K562 (cell line): Measurements from ENCODE around the gene MTHFR. TPM values are rescaled to one million over a fixed set of nuclear protein-coding genes. Genes with fewer than 3 reads are reported as not detected.
A peak's percentile ranks its signal among the peaks of the same experiment; 100 is the strongest.

ENCODE experiments used
- ATAC-seq: fragments of 200-7000 bp; cut with Tn5 transposase; 3 replicates; pipeline ENCODE4 v1.9.1; 2020; ENCODE audit warnings: moderate library complexity
- BruUV-seq: library from RNA; stranded (reverse); fragments of 400-500 nt; replicated peaks from 2 replicates; lab custom pipeline; 2021; lab: Mats Ljungman, UMichigan
- CTCF ChIA-PET: fragments of 300-600 bp; formaldehyde crosslinking; extraction: SDS; loops from one replicate; lab custom pipeline; 2021; ENCODE audit warnings: low intra/inter-chr PET ratio; lab: Yijun Ruan, JAX
- POLR2A ChIA-PET: fragments of 300-600, 350-650 bp; sonication (Branson Sonifier 250); formaldehyde crosslinking; extraction: SDS; loops from one replicate; lab custom pipeline; 2021; ENCODE audit warnings: antibody characterized with exemption, inconsistent platforms; lab: Yijun Ruan, JAX
- DNase-seq, 4 experiments: peaks; one replicate each; pipeline versions ENCODE4 v3.0.0 to v3.0.0-alpha.2; 2011 to 2018; ENCODE audit warnings: low spot score in 3 of 4, mixed read lengths in 3 of 4; ENCODE audit errors: extremely low read depth in 1 of 4
- FAIRE-seq: peaks from 2 replicates; lab custom pipeline; 2011; peaks lifted over from hg19 to GRCh38; lab: Jason Lieb, UNC
- H2AFZ ChIP-seq: 2 replicates; pipeline ENCODE4 v1.6.0; 2011; ENCODE audit warnings: low read depth, low read length, control low read depth, inconsistent platforms
- H3K27ac ChIP-seq: fragments of 200-600 bp; 3 replicates; pipeline ENCODE4 v1.8.0; 2011; ENCODE audit warnings: low read depth, mild to moderate bottlenecking, control low read depth, inconsistent platforms, low read length, moderate library complexity, mixed read lengths; ENCODE audit errors: extremely low read depth
- H3K27me3 ChIP-seq, 2 experiments: fragments of 300-600 bp in 1 of 2; 2 replicates in 1 of 2; 3 replicates in 1 of 2; pipeline versions ENCODE4 v1.6.0 to v1.8.0; 2011; ENCODE audit warnings: inconsistent platforms in 2 of 2, low read length in 2 of 2, mild to moderate bottlenecking in 1 of 2, mixed read lengths in 1 of 2, moderate library complexity in 1 of 2; ENCODE audit not compliant: control insufficient read depth in 2 of 2, insufficient read depth in 2 of 2
- H3K36me3 ChIP-seq: fragments of 300-600 bp; 3 replicates; pipeline ENCODE4 v1.8.0; 2011; ENCODE audit warnings: mild to moderate bottlenecking, low read length, inconsistent platforms; ENCODE audit not compliant: control insufficient read depth, insufficient read depth
- H3K4me1 ChIP-seq, 2 experiments: fragments of 200-600 bp in 1 of 2; replicated peaks in 1 of 2; 2 replicates in 1 of 2; 3 replicates in 1 of 2; pipeline versions ENCODE4 v1.5.1 to v1.8.0; 2011; ENCODE audit warnings: inconsistent platforms in 2 of 2, low read length in 2 of 2, mild to moderate bottlenecking in 1 of 2, mixed read lengths in 1 of 2, moderate library complexity in 1 of 2; ENCODE audit not compliant: control insufficient read depth in 2 of 2, insufficient read depth in 2 of 2
- H3K4me2 ChIP-seq: 2 replicates; pipeline ENCODE4 v1.6.1; 2011; ENCODE audit warnings: low read length, control low read depth, inconsistent platforms, mixed read lengths; ENCODE audit not compliant: insufficient read depth
- H3K4me3 ChIP-seq: fragments of 200-600 bp; sonication (generic), shearing (Covaris generic); 2 replicates; pipeline ENCODE4 v1.5.1; 2016; ENCODE audit warnings: control low read depth, inconsistent platforms
- H3K79me2 ChIP-seq: fragments of 200-600 bp; 3 replicates; pipeline ENCODE4 v1.8.0; 2011; ENCODE audit warnings: low read length, inconsistent platforms; ENCODE audit not compliant: control insufficient read depth, insufficient read depth
- H3K9ac ChIP-seq, 2 experiments: 2 replicates each; pipeline versions ENCODE4 v1.6.0 to v1.6.1; 2011; ENCODE audit warnings: low read depth in 2 of 2, low read length in 2 of 2, control low read depth in 1 of 2, inconsistent platforms in 1 of 2, mild to moderate bottlenecking in 1 of 2, mixed read lengths in 1 of 2; ENCODE audit not compliant: insufficient read depth in 1 of 2
- H3K9me1 ChIP-seq: one replicate; pipeline ENCODE4 v1.6.0; 2011; ENCODE audit warnings: inconsistent platforms, mild to moderate bottlenecking, low read length, moderate library complexity; ENCODE audit not compliant: control insufficient read depth, insufficient read depth
- H3K9me3 ChIP-seq: replicated peaks from 2 replicates; pipeline ENCODE4 v1.5.1; 2011; ENCODE audit warnings: low read depth, low read length, inconsistent platforms; ENCODE audit not compliant: control insufficient read depth, insufficient read depth
- H4K20me1 ChIP-seq: replicated peaks from 2 replicates; pipeline ENCODE4 v1.6.1; 2011; ENCODE audit warnings: low read length, inconsistent platforms, mixed read lengths; ENCODE audit not compliant: control insufficient read depth, insufficient read depth
- E2F3 ChIP-seq: fragments of 250-450 bp; sonication (Bioruptor Pico); IDR thresholded peaks from 2 replicates; pipeline ENCODE4 v1.4.0; 2020; ENCODE audit warnings: mild to moderate bottlenecking
- MYNN ChIP-seq, 2 experiments: sonication (generic); formaldehyde crosslinking in 1 of 2; IDR thresholded peaks; 2 replicates each; pipeline versions ENCODE4 v1.5.0 to v1.6.1; 2016 to 2020; ENCODE audit warnings: antibody characterized with exemption in 1 of 2, missing genetic modification reagents in 1 of 2
- ZBTB1 ChIP-seq: sonication (generic); formaldehyde crosslinking; IDR thresholded peaks from 2 replicates; pipeline ENCODE4 v1.8.1; 2023; ENCODE audit warnings: missing genetic modification reagents, low read depth, mild to moderate bottlenecking, borderline replicate concordance
- ZBTB17 ChIP-seq: fragments of 450-650 bp; formaldehyde crosslinking; IDR thresholded peaks from 2 replicates; pipeline ENCODE4 v1.4.0; 2020; ENCODE audit warnings: mild to moderate bottlenecking
- ZNF584 ChIP-seq: fragments of 200-800 bp; sonication (Bioruptor generic); IDR thresholded peaks from 2 replicates; pipeline ENCODE4 v1.6.1; 2016; ENCODE audit warnings: low read depth, mild to moderate bottlenecking, missing genetic modification characterization, missing compliant biosample characterization
- WGBS: fragments of 100-300 bp; shearing (Covaris generic); methylation state at CpG from one replicate; pipeline ENCODE4 v1.1.6; 2016; ENCODE audit warnings: low coverage, mixed read lengths; ENCODE audit not compliant: insufficient coverage; ENCODE audit errors: missing lambda C conversion rate; 5-methylcytosine and 5-hydroxymethylcytosine counted together
- in situ Hi-C: fragments of 300-500 bp; cut with MboI; formaldehyde crosslinking; loops from 4 replicates; pipeline ENCODE4 v1.15.0; 2018; ENCODE audit warnings: inconsistent platforms, mixed read lengths
- intact Hi-C: fragments of 100-400 bp; cut with micrococcal nuclease; formaldehyde crosslinking; loops from 2 replicates; pipeline ENCODE4 v1.14.2; 2022
- polyA plus RNA-seq, 8 experiments: library from polyadenylated mRNA; depleted of rRNA in 4 of 8; stranded (reverse) in 5 of 8; unstranded in 3 of 8; fragments of >200 nt; fragmentation: Nextera tagmentation in 2 of 8; fragmentation: Illumina TruSeq in 1 of 8; extraction: Ambion mirVana in 2 of 8; extraction: Trizol in 1 of 8; gene quantifications; 2 replicates each; pipeline versions ENCODE4 v1.2.1 to v1.2.3, GENCODE V29; 2011 to 2014; ENCODE audit warnings: inconsistent platforms in 1 of 8, missing spikeins in 1 of 8
- total RNA-seq, 7 experiments: library from RNA; depleted of rRNA in 6 of 7; stranded (reverse); fragments of >200 nt in 6 of 7; fragmentation: Illumina TruSeq in 2 of 7; extraction: Trizol in 2 of 7; gene quantifications; 2 replicates each; pipeline versions ENCODE4 v1.2.1 to v1.2.3, GENCODE V29; 2011 to 2021; ENCODE audit warnings: low replicate concordance in 1 of 7
- TF ChIP-seq, protein P1 (sequence below): fragments of 250-450 bp; sonication (Bioruptor Pico); IDR thresholded peaks from 2 replicates; pipeline ENCODE4 v1.4.0; 2020
- TF ChIP-seq, protein P2 (sequence below), 3 experiments: fragments of 200-800 bp in 1 of 3; fragments of 250-450 bp in 1 of 3; fragments of 450-650 bp in 1 of 3; sonication (Bioruptor Pico) in 1 of 3; sonication (Bioruptor generic) in 1 of 3; formaldehyde crosslinking in 1 of 3; IDR thresholded peaks; 2 replicates each; pipeline versions ENCODE4 v1.6.1 to v1.8.0; 2016 to 2022; ENCODE audit warnings: mild to moderate bottlenecking in 2 of 3, missing genetic modification characterization in 2 of 3, missing compliant biosample characterization in 1 of 3, moderate library complexity in 1 of 3
- TF ChIP-seq, protein P3 (sequence below): fragments of 450-650 bp; formaldehyde crosslinking; IDR thresholded peaks from 2 replicates; pipeline ENCODE4 v1.4.0; 2020; ENCODE audit warnings: mild to moderate bottlenecking, moderate library complexity

The MTHFR gene
- total and polyA plus RNA-seq, 9 of the 15 experiments (the other 6 are each of a cell fraction or from before 2014, with no cell fraction given) = 5.0 to 104 (median 62.6) TPM

DNA sequence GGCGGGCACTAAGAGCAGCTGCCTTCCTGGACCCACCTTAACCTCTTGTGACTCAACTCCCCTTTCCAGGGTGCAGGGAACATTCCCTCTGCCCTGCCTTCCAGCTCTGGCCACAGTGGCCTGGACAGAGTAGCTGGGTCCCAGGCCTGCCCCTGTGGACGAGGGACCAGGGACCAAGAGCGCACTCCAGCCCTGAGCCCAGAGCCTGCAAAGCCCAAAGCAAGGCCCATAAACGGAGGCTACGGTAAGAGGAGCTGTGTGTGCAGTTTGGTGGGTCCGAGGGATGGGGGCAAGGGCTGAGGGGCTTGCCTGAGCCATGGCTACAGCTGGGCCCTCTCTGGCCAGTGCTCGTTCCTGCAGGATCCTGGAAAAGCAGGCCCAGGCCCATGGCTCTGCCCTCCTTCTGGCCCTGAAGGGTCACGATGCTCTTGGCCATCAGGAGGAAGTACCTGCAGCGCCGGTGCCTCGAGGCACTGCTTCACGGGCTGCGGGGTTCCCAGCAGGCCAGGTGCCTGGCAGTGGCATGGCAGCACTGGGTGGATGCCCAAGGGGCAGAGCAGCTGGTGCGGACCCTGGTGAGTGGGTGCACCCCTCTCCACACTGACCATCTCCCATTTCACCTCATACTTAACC, 17.8 kb downstream of the MTHFR start:
- Histone ChIP-seq H3K9me1 (no peaks in the 10 kb centered on the region), H3K79me2 (peaks cover 9% of the 10 kb centered on the region; the same call in 2 of the 3 replicates), H3K4me2 (peak overlapping the region; percentile 20; the same call in 1 of the 2 replicates), H3K9me3 (no peaks in the 10 kb centered on the region), H3K4me3 (no peak overlapping the region), H3K4me1 (peaks cover 72 to 89% of the 10 kb centered on the region in 2 experiments), H3K27me3 (no peaks in the 10 kb centered on the region), H3K27ac (peak overlapping the region; percentile 80; the same call in 2 of the 3 replicates), H4K20me1 (no peaks in the 10 kb centered on the region), H2AFZ (no peak overlapping the region), H3K36me3 (peaks cover 54% of the 10 kb centered on the region), H3K9ac (peak overlapping the region in 1 of 2 experiments; percentile 74; a peak in 2 of 4 replicates)
- FAIRE-seq (no peak), ATAC-seq (peak; percentile 18), DNase-seq (peak in 1 of 4 experiments; percentile 15)
- WGBS = 75% methylated on average over 14 of the region's 14 CpGs
- BruUV-seq = no TSS peak
- in situ Hi-C loops = no loop called here
- POLR2A ChIA-PET = interaction anchor here (0.6 to 7.6 kb wide), 16 partner anchors 8 to 1748 kb away, joined by 3 to 115 read pairs (median 6); partner anchors contain the start of genes C1orf167, CLCN6 and MTHFR
- CTCF ChIA-PET = no interaction called here
- intact Hi-C loops = no loop called here
- no peak for TF ChIP-seq ZBTB1
- TF ChIP-seq, protein P1, sequence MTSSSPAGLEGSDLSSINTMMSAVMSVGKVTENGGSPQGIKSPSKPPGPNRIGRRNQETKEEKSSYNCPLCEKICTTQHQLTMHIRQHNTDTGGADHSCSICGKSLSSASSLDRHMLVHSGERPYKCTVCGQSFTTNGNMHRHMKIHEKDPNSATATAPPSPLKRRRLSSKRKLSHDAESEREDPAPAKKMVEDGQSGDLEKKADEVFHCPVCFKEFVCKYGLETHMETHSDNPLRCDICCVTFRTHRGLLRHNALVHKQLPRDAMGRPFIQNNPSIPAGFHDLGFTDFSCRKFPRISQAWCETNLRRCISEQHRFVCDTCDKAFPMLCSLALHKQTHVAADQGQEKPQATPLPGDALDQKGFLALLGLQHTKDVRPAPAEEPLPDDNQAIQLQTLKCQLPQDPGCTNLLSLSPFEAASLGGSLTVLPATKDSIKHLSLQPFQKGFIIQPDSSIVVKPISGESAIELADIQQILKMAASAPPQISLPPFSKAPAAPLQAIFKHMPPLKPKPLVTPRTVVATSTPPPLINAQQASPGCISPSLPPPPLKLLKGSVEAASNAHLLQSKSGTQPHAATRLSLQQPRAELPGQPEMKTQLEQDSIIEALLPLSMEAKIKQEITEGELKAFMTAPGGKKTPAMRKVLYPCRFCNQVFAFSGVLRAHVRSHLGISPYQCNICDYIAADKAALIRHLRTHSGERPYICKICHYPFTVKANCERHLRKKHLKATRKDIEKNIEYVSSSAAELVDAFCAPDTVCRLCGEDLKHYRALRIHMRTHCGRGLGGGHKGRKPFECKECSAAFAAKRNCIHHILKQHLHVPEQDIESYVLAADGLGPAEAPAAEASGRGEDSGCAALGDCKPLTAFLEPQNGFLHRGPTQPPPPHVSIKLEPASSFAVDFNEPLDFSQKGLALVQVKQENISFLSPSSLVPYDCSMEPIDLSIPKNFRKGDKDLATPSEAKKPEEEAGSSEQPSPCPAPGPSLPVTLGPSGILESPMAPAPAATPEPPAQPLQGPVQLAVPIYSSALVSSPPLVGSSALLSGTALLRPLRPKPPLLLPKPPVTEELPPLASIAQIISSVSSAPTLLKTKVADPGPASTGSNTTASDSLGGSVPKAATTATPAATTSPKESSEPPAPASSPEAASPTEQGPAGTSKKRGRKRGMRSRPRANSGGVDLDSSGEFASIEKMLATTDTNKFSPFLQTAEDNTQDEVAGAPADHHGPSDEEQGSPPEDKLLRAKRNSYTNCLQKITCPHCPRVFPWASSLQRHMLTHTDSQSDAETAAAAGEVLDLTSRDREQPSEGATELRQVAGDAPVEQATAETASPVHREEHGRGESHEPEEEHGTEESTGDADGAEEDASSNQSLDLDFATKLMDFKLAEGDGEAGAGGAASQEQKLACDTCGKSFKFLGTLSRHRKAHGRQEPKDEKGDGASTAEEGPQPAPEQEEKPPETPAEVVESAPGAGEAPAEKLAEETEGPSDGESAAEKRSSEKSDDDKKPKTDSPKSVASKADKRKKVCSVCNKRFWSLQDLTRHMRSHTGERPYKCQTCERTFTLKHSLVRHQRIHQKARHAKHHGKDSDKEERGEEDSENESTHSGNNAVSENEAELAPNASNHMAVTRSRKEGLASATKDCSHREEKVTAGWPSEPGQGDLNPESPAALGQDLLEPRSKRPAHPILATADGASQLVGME (CRISPR knock-in tag) = 0 out of 2 replicates have a peak, but pooled peaks have one; percentile 60
- TF ChIP-seq ZBTB17 = 0 out of 2 replicates have a peak, but pooled peaks have one; percentile 10
- TF ChIP-seq, protein P2, sequence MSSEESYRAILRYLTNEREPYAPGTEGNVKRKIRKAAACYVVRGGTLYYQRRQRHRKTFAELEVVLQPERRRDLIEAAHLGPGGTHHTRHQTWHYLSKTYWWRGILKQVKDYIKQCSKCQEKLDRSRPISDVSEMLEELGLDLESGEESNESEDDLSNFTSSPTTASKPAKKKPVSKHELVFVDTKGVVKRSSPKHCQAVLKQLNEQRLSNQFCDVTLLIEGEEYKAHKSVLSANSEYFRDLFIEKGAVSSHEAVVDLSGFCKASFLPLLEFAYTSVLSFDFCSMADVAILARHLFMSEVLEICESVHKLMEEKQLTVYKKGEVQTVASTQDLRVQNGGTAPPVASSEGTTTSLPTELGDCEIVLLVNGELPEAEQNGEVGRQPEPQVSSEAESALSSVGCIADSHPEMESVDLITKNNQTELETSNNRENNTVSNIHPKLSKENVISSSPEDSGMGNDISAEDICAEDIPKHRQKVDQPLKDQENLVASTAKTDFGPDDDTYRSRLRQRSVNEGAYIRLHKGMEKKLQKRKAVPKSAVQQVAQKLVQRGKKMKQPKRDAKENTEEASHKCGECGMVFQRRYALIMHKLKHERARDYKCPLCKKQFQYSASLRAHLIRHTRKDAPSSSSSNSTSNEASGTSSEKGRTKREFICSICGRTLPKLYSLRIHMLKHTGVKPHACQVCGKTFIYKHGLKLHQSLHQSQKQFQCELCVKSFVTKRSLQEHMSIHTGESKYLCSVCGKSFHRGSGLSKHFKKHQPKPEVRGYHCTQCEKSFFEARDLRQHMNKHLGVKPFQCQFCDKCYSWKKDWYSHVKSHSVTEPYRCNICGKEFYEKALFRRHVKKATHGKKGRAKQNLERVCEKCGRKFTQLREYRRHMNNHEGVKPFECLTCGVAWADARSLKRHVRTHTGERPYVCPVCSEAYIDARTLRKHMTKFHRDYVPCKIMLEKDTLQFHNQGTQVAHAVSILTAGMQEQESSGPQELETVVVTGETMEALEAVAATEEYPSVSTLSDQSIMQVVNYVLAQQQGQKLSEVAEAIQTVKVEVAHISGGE (CRISPR knock-in tag; IDR thresholded peaks at IDR 0.05) = peak in 1 of 3 experiments; percentile 30; a peak in 1 of 6 replicates
- TF ChIP-seq, protein P3, sequence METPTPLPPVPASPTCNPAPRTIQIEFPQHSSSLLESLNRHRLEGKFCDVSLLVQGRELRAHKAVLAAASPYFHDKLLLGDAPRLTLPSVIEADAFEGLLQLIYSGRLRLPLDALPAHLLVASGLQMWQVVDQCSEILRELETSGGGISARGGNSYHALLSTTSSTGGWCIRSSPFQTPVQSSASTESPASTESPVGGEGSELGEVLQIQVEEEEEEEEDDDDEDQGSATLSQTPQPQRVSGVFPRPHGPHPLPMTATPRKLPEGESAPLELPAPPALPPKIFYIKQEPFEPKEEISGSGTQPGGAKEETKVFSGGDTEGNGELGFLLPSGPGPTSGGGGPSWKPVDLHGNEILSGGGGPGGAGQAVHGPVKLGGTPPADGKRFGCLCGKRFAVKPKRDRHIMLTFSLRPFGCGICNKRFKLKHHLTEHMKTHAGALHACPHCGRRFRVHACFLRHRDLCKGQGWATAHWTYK (CRISPR knock-in tag) = 0 out of 2 replicates have a peak, but pooled peaks have one; percentile 39
- TF ChIP-seq MYNN (IDR thresholded peaks at IDR 0.05) = 0 out of 2 replicates have a peak, but pooled peaks have one; percentile 56
- TF ChIP-seq MYNN (CRISPR knock-in tag; IDR thresholded peaks at IDR 0.05) = no peak
- no peak for TF ChIP-seq E2F3 (CRISPR knock-in tag)
- 0 out of 2 replicates have a peak, but pooled peaks have one; percentile 56 for TF ChIP-seq ZNF584 (CRISPR knock-in tag)
